NT2/D1 (cell line): Measurements from ENCODE around the gene MAP2K3.

Experiments
- SUZ12 ChIP-seq: IDR thresholded peaks from 2 replicates; pipeline ENCODE4 v1.6.1; 2011; ENCODE audit not compliant: insufficient read length, insufficient read depth; ENCODE audit errors: extremely low read depth
- YY1 ChIP-seq: IDR thresholded peaks from 2 replicates; pipeline ENCODE4 v1.6.1; 2011; ENCODE audit not compliant: insufficient read length, insufficient read depth

DNA sequence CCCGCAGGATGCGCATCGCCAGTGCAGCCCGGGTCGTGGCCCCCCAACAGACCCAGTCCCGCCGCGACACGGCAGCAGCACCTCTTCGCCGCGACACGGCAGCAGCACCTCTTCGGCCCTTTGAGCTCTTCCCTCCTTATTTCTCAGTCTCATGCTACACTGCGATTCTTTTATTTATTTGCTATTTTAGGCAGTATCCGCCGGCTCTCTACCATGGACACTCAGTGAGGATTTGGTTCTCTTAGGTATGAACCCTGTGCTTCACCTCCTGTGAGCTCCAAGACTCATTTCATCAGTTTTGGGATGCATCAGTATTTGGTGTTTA lies 8.3 kb upstream of the MAP2K3 start:
- TF ChIP-seq SUZ12 (no peak), YY1 (no peak)
